Measurements from ENCODE around the gene SLC6A19. TPM values are rescaled to one million over a fixed set of nuclear protein-coding genes. Genes with fewer than 3 reads are reported as not detected.

Gene SLC6A19
- total RNA-seq, 2 experiments from 2014 or later: not detected

DNA sequence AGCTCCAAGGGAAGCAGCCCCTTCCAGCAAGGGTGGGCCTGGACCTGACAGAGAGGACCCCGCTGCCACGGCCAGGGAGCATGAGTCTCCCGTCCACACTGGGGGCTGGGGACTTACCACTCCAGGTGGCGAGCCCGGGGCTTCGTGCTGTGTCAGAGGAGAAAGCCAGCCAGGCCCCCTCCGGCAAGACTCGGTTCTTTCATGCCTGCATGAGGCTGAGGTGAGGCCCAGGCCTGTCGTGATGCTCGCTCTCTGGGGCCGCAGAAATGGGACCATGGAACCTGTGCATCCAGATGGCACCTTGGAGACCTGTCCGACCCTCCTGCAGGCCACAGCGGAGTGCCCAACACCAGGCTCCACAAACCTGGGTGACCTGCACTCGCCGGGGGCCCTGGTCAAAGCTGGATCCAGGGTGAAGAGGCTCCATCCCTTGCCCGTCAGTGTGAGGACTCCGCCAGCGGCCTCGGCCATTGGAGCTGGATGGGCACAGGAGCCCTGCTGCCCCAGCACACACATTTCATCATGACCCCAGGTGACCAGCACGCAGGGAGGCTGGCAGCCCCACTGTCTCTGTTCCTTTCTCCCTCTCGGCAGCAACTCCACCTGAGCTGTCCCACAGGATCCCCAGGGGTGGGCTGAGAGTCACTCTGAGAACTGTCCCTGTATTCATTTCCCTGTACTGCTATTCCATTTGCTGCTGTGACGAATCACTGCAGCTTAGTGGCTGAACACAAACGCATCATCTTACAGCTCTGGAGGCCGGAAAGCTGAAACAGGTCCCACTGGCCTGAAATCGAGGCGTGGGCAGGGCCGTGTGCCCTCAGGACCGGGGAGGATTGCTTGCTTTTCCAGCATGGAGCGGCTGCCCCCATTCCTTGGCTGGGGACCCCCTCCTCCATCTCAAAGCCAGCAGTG lies 48.2 kb downstream of the SLC6A19 start:
- Mint-ChIP-seq H3K27ac (no peak overlapping the region), H3K27me3 (peaks cover 5% of the 10 kb centered on the region), H3K4me1 (peaks cover 3% of the 10 kb centered on the region), H3K4me3 (no peak overlapping the region), H3K36me3 (ENCODE audit: low read depth) (no peaks in the 10 kb centered on the region), H3K9me3 (ENCODE audit: low read depth) (no peaks in the 10 kb centered on the region)
- ChIA-PET CTCF (no interaction called here), POLR2A (no interaction called here)
- intact Hi-C loops (cut with DNase I, micrococcal nuclease): no loop called here
- ATAC-seq (no peak), DNase-seq (no peak)

DNA sequence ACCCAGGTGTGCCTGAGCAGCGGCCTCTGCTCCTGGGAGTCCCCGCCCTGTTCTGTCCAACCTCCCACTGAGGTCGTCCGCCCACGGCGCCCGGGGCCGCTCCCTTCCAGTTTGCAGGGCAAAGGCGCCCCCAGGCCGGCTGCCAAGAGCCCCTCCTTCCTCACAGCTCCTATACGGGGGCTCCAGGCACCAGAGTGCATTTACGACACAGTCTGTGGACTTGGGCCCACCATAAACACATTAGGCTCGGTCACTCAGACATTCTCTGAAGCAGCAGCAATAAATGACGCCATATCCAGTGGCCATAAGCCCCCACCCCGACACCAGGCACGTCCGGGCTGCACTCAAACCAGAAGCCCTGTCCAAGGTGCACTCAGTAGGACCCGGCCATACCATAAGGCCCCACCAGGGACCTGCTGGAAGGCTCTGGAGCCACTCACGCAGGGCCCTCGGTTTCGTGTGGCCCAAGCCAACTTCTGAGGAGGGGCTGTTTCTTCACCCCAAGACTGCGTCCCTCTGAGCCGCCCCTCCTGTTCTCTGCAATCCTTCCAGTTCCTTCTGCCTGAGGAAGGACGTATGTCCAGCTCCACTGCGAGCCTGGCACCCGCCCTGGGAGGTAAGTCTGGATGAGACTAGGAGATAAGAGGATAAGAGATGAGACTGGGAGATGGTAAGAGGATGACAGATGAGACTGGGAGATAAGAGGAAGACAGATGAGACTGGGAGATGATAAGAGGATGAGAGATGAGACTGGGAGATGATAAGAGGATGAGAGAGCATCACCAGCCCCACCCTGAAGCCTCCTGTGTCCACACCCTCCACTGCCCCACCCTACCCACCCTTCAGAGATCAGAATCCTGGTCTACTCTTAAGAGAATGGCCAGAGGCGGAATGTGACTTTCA lies 50.5 kb downstream of the SLC6A19 start:
- ChIA-PET POLR2A (no interaction called here), CTCF (interaction anchor here (0.7 kb wide), 1 partner anchor 15 kb away, joined by 3 read pairs; no protein-coding TSS in a partner anchor)
- no peaks in the 10 kb centered on the region for H3K36me3 Mint-ChIP-seq (ENCODE audit: low read depth)
- H3K9me3 Mint-ChIP-seq (ENCODE audit: low read depth): no peaks in the 10 kb centered on the region
- H3K4me1 Mint-ChIP-seq: peaks cover 21% of the 10 kb centered on the region
- no peak overlapping the region for H3K4me3 Mint-ChIP-seq
- ATAC-seq (no peak), DNase-seq (no peak)
- no peak overlapping the region for H3K27ac Mint-ChIP-seq
- peaks cover 3% of the 10 kb centered on the region for H3K27me3 Mint-ChIP-seq
- intact Hi-C loops (cut with DNase I, micrococcal nuclease): no loop called here

DNA sequence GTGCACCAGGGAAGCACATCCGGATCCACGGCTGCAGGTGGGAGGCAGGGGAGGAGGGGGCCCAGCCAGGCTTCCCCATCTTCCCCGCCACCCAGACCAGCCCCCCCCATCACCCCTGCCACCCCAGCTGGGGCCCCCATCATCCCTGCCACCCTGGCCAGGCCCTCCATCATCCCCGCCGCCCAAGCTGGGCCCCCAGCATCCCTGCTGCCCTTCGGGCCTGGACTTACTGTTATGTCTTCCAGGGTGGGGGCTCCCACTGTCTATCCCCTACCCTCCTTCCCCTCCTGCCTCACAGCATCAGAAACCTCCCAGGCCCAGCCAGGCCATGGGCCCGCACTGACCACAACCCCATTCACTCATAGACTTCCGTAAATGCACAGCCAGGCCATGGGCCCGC lies 51.3 kb downstream of the SLC6A19 start:
- Mint-ChIP-seq H3K4me3 (no peak overlapping the region), H3K27ac (no peak overlapping the region), H3K27me3 (no peaks in the 10 kb centered on the region), H3K36me3 (ENCODE audit: low read depth) (no peaks in the 10 kb centered on the region), H3K9me3 (ENCODE audit: low read depth) (no peaks in the 10 kb centered on the region), H3K4me1 (peaks cover 21% of the 10 kb centered on the region)
- intact Hi-C loops (cut with DNase I, micrococcal nuclease): no loop called here
- no peak for ATAC-seq
- CTCF ChIA-PET: no interaction called here
- no peak for DNase-seq
- POLR2A ChIA-PET: no interaction called here

- intact Hi-C loops (cut with DNase I, micrococcal nuclease): no loop called here
- ATAC-seq (no peak), DNase-seq (no peak)
- Mint-ChIP-seq H3K27ac (no peak overlapping the region), H3K36me3 (ENCODE audit: low read depth) (no peaks in the 10 kb centered on the region), H3K4me1 (peaks cover 21% of the 10 kb centered on the region), H3K27me3 (no peaks in the 10 kb centered on the region), H3K9me3 (ENCODE audit: low read depth) (no peaks in the 10 kb centered on the region), H3K4me3 (no peak overlapping the region)
- ChIA-PET CTCF (interaction anchor here (0.7 kb wide), 2 partner anchors 81 to 173 kb away, joined by 3 read pairs; no protein-coding TSS in a partner anchor), POLR2A (no interaction called here)
Observed at GRCh38 chr5:1253456-1254105, 52.2 kb downstream of the SLC6A19 start.

DNA sequence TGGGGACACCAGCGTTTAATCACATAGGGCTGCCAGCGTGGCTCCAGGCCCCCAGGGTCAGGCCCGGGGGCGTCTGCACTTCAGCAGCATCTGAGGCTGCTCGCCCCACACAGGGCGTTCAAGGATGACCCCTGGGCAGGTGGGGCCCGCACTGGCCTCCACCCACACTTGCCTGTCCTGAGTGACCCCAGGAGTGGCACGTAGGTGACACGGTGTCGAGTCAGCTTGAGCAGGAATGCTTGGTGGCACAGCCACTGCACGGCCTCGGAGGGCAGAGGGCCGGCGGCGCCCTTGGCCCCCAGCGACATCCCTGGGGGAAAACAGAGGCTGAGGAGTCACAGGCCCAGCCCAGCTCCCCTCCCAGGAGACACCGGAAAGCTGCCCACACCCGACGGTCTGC lies 52.8 kb downstream of the SLC6A19 start:
- Mint-ChIP-seq H3K27me3 (no peaks in the 10 kb centered on the region), H3K27ac (no peak overlapping the region), H3K36me3 (ENCODE audit: low read depth) (no peaks in the 10 kb centered on the region), H3K9me3 (ENCODE audit: low read depth) (no peaks in the 10 kb centered on the region), H3K4me1 (peaks cover 21% of the 10 kb centered on the region), H3K4me3 (no peak overlapping the region)
- ATAC-seq (no peak), DNase-seq (no peak)
- ChIA-PET CTCF (interaction anchor here (0.7 kb wide), 2 partner anchors 62 to 173 kb away, joined by 3 read pairs; no protein-coding TSS in a partner anchor), POLR2A (no interaction called here)
- intact Hi-C loops (cut with DNase I, micrococcal nuclease): no loop called here

DNA sequence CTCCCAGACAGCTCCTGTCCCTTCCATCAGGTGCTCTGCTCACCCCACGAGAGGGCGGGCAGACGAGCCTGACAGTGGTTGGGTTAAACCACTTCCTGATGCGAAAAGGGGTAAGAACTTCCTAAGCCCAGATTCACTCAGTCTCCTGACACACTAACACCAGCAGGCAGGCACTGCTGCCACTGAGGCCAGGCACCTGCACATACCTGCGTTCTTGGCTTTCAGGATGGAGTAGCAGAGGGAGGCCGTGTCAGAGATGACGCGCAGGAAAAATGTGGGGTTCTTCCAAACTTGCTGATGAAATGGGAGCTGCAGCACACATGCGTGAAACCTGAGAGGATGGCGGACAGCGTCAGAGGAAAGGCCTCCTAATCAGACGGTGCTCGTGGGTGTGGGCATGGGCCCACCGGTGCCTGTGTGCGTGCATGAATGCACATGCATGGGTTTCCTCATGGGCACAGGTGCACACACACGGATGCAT lies 53.7 kb downstream of the SLC6A19 start:
- intact Hi-C loops (cut with DNase I, micrococcal nuclease): no loop called here
- DNase-seq (peak; percentile 67), ATAC-seq (peak; percentile 84)
- Mint-ChIP-seq H3K27ac (peak overlapping the region; percentile 45), H3K27me3 (no peaks in the 10 kb centered on the region), H3K9me3 (ENCODE audit: low read depth) (no peaks in the 10 kb centered on the region), H3K4me1 (peaks cover 21% of the 10 kb centered on the region), H3K4me3 (peak overlapping the region; percentile 51), H3K36me3 (ENCODE audit: low read depth) (no peaks in the 10 kb centered on the region)
- ChIA-PET POLR2A (no interaction called here), CTCF (interaction anchor here (0.7 to 1.1 kb wide), 2 partner anchors 61 to 390 kb away, joined by 3 to 6 read pairs; no protein-coding TSS in a partner anchor)

- H3K27me3 Mint-ChIP-seq: no peaks in the 10 kb centered on the region
- H3K36me3 Mint-ChIP-seq (ENCODE audit: low read depth): peaks cover 3% of the 10 kb centered on the region
- POLR2A ChIA-PET: interaction anchor here (0.6 kb wide), 1 partner anchor 36 kb away, joined by 3 read pairs; no protein-coding TSS in a partner anchor
- no peaks in the 10 kb centered on the region for H3K9me3 Mint-ChIP-seq (ENCODE audit: low read depth)
- intact Hi-C loops (cut with DNase I, micrococcal nuclease): no loop called here
- no peak for ATAC-seq
- no peak overlapping the region for H3K27ac Mint-ChIP-seq
- CTCF ChIA-PET: no interaction called here
- no peak for DNase-seq
- H3K4me3 Mint-ChIP-seq: no peak overlapping the region
- H3K4me1 Mint-ChIP-seq: peaks cover 21% of the 10 kb centered on the region
Observed at GRCh38 chr5:1256776-1257175, 55.4 kb downstream of the SLC6A19 start.

DNA sequence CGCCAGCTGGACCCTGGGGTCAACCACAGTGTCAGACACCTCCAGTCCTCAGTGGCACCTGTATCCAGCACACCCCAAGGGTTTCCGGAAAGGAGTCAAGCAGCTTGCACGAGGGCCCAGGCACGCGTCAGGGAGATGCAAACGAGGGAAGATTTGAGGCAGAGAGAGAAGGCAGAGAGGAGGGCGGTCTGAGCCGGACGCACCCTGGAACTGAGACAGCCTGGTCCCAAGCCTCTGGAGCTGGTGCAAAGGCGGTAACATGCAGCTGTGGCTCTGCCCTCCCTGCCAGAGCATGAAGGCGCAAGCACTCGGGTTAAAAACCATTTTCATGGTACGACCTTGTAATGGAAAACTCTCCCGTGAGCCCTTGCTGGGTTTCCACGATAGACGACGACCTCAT lies 56.0 kb downstream of the SLC6A19 start:
- H3K9me3 Mint-ChIP-seq (ENCODE audit: low read depth): no peaks in the 10 kb centered on the region
- no peaks in the 10 kb centered on the region for H3K27me3 Mint-ChIP-seq
- peaks cover 8% of the 10 kb centered on the region for H3K36me3 Mint-ChIP-seq (ENCODE audit: low read depth)
- no peak overlapping the region for H3K4me3 Mint-ChIP-seq
- H3K4me1 Mint-ChIP-seq: peaks cover 21% of the 10 kb centered on the region
- ATAC-seq (no peak), DNase-seq (no peak)
- intact Hi-C loops (cut with DNase I, micrococcal nuclease): no loop called here
- CTCF ChIA-PET: no interaction called here
- POLR2A ChIA-PET: interaction anchor here (0.6 kb wide), 1 partner anchor 36 kb away, joined by 3 read pairs; no protein-coding TSS in a partner anchor
- H3K27ac Mint-ChIP-seq: peak overlapping the region; percentile 13

- intact Hi-C loops (cut with DNase I, micrococcal nuclease): no loop called here
Observed at GRCh38 chr5:1257841-1258240, 56.4 kb downstream of the SLC6A19 start.

GRCh38 chr5:1259806-1260480 lies 58.5 kb downstream of the SLC6A19 start:
- H3K9me3 Mint-ChIP-seq (ENCODE audit: low read depth): no peaks in the 10 kb centered on the region
- H3K36me3 Mint-ChIP-seq (ENCODE audit: low read depth): peaks cover 15% of the 10 kb centered on the region
- ChIA-PET CTCF (no interaction called here), POLR2A (no interaction called here)
- no peaks in the 10 kb centered on the region for H3K27me3 Mint-ChIP-seq
- intact Hi-C loops (cut with DNase I, micrococcal nuclease): no loop called here
- ATAC-seq (no peak), DNase-seq (no peak)
- H3K27ac Mint-ChIP-seq: no peak overlapping the region
- no peak overlapping the region for H3K4me3 Mint-ChIP-seq
- peaks cover 16% of the 10 kb centered on the region for H3K4me1 Mint-ChIP-seq

More at GRCh38 chr5:1257841-1258240, 56.4 kb downstream of the SLC6A19 start:
- POLR2A ChIA-PET: no interaction called here
- no peak overlapping the region for H3K27ac Mint-ChIP-seq
- no peaks in the 10 kb centered on the region for H3K9me3 Mint-ChIP-seq (ENCODE audit: low read depth)
- H3K4me1 Mint-ChIP-seq: peaks cover 21% of the 10 kb centered on the region
- H3K4me3 Mint-ChIP-seq: no peak overlapping the region
- DNase-seq (no peak), ATAC-seq (no peak)
- peaks cover 12% of the 10 kb centered on the region for H3K36me3 Mint-ChIP-seq (ENCODE audit: low read depth)
- H3K27me3 Mint-ChIP-seq: no peaks in the 10 kb centered on the region
- CTCF ChIA-PET: no interaction called here

DNA sequence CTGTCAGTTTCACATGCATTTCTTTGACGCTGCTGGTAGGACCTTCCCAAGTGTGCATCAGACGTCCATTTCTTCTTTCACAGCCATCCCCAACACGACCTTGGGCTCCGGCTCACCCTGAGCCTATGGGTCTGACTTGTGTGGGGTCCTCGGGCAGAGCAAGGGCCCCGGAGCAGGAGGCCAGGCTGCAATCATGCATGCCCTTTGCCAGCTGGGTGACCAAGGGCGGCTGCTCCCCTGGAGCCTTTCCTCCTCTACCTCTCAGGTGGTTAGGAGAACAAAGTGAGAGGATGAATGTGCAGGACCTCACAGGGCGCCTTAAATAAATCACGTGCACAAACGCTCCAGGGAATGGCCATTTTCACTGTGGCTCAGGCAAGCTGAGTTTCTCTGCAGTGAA lies 60.2 kb downstream of the SLC6A19 start:
- intact Hi-C loops (cut with DNase I, micrococcal nuclease): no loop called here
- Mint-ChIP-seq H3K4me1 (no peaks in the 10 kb centered on the region), H3K27me3 (no peaks in the 10 kb centered on the region), H3K36me3 (ENCODE audit: low read depth) (peaks cover 15% of the 10 kb centered on the region), H3K27ac (no peak overlapping the region), H3K4me3 (no peak overlapping the region), H3K9me3 (ENCODE audit: low read depth) (no peaks in the 10 kb centered on the region)
- DNase-seq (no peak), ATAC-seq (no peak)
- CTCF ChIA-PET: no interaction called here
- POLR2A ChIA-PET: no interaction called here

Measured in activated CD4-positive, alpha-beta T cell treated with anti-CD3 and anti-CD28 coated beads for 36 hours (primary cell).